IMR-90 (cell line): ENCODE measurements around the gene RBM39. TPM values are rescaled to one million over a fixed set of nuclear protein-coding genes. Genes with fewer than 3 reads are reported as not detected.
A peak's percentile ranks its signal among the peaks of the same experiment; 100 is the strongest.

ENCODE experiments used
- ATAC-seq: fragments of 200-7000 bp; cut with Tn5 transposase; 2 replicates; pipeline ENCODE4 v1.9.1; 2020; ENCODE audit warnings: low read depth, mild to moderate bottlenecking, moderate library complexity
- BruUV-seq: library from RNA; stranded (reverse); fragments of 400-500 nt; replicated peaks from 2 replicates; lab custom pipeline; 2021; lab: Mats Ljungman, UMichigan
- CTCF ChIA-PET: fragments of 300-600 bp; formaldehyde crosslinking; extraction: SDS; loops from one replicate; lab custom pipeline; 2021; ENCODE audit warnings: antibody characterized with exemption; lab: Yijun Ruan, JAX
- POLR2A ChIA-PET: fragments of 300-600 bp; sonication (Branson Sonifier 250); formaldehyde crosslinking; loops from one replicate; lab custom pipeline; 2022; ENCODE audit warnings: antibody characterized with exemption; ENCODE audit not compliant: unreplicated experiment; lab: Charles Lee
- DNase-seq: peaks from one replicate; pipeline ENCODE4 v3.0.0; 2013
- H2AFZ ChIP-seq: replicated peaks from 2 replicates; pipeline ENCODE3; 2013; ENCODE audit warnings: low read length, mild to moderate bottlenecking; ENCODE audit not compliant: poor library complexity
- H2AK5ac ChIP-seq: 2 replicates; pipeline ENCODE4 v1.6.1; 2013; ENCODE audit warnings: low read depth, low read length, inconsistent platforms
- H2AK9ac ChIP-seq: replicated peaks from 2 replicates; pipeline ENCODE3; 2013; ENCODE audit warnings: mild to moderate bottlenecking, low read depth, low read length, moderate library complexity; ENCODE audit not compliant: poor library complexity
- H2BK120ac ChIP-seq: 2 replicates; pipeline ENCODE4 v1.6.1; 2013; ENCODE audit warnings: low read depth, low read length, inconsistent platforms
- H2BK15ac ChIP-seq: 3 replicates; pipeline ENCODE4 v1.6.1; 2013; ENCODE audit warnings: low read depth, low read length, inconsistent platforms
- H2BK20ac ChIP-seq: 2 replicates; pipeline ENCODE4 v1.6.1; 2013; ENCODE audit warnings: low read depth, mild to moderate bottlenecking, inconsistent platforms, low read length, moderate library complexity
- H2BK5ac ChIP-seq: 2 replicates; pipeline ENCODE4 v1.6.1; 2013; ENCODE audit warnings: mild to moderate bottlenecking, low read depth, low read length, inconsistent platforms; ENCODE audit not compliant: poor library complexity, severe bottlenecking
- H3K14ac ChIP-seq: replicated peaks from 2 replicates; pipeline ENCODE4 v1.6.1; 2013; ENCODE audit warnings: low read depth, low read length, inconsistent platforms
- H3K18ac ChIP-seq: 2 replicates; pipeline ENCODE4 v1.6.1; 2013; ENCODE audit warnings: low read depth, low read length, control low read depth
- H3K23ac ChIP-seq: 2 replicates; pipeline ENCODE4 v1.6.1; 2013; ENCODE audit warnings: low read depth, low read length, inconsistent platforms
- H3K27ac ChIP-seq: 2 replicates; pipeline ENCODE4 v1.5.1; 2013; ENCODE audit warnings: mild to moderate bottlenecking, control low read depth, low read length; ENCODE audit not compliant: insufficient read depth
- H3K27me3 ChIP-seq: 2 replicates; pipeline ENCODE4 v1.6.1; 2013; ENCODE audit warnings: low read length; ENCODE audit not compliant: control insufficient read depth, insufficient read depth
- H3K36me3 ChIP-seq: 2 replicates; pipeline ENCODE4 v1.6.1; 2013; ENCODE audit warnings: low read length, mixed read lengths; ENCODE audit not compliant: control insufficient read depth, insufficient read depth
- H3K4ac ChIP-seq: 2 replicates; pipeline ENCODE4 v1.6.1; 2013; ENCODE audit warnings: low read depth, low read length, inconsistent platforms
- H3K4me1 ChIP-seq: 2 replicates; pipeline ENCODE4 v1.6.1; 2013; ENCODE audit warnings: low read length, mixed read lengths; ENCODE audit not compliant: control insufficient read depth, insufficient read depth
- H3K4me2 ChIP-seq: 2 replicates; pipeline ENCODE4 v1.6.1; 2013; ENCODE audit warnings: low read depth, mild to moderate bottlenecking, control low read depth, low read length, moderate library complexity
- H3K4me3 ChIP-seq: 2 replicates; pipeline ENCODE4 v1.5.1; 2013; ENCODE audit warnings: low read depth, mild to moderate bottlenecking, control low read depth, low read length, moderate library complexity; ENCODE audit not compliant: insufficient read depth
- H3K56ac ChIP-seq: 2 replicates; pipeline ENCODE4 v1.6.1; 2013; ENCODE audit warnings: low read length, inconsistent platforms; ENCODE audit not compliant: insufficient read depth; ENCODE audit errors: extremely low read depth
- H3K79me1 ChIP-seq, 2 experiments: 2 replicates each; pipeline ENCODE4 v1.6.1; 2013; ENCODE audit warnings: low read length in 2 of 2, inconsistent platforms in 1 of 2, low read depth in 1 of 2
- H3K9ac ChIP-seq: 2 replicates; pipeline ENCODE4 v1.6.1; 2013; ENCODE audit warnings: low read depth, low read length, control low read depth
- H3K9me1 ChIP-seq: 2 replicates; pipeline ENCODE4 v1.6.1; 2013; ENCODE audit warnings: low read length, inconsistent platforms; ENCODE audit not compliant: insufficient read depth
- H3K9me3 ChIP-seq: 2 replicates; pipeline ENCODE4 v1.6.1; 2013; ENCODE audit warnings: low read length; ENCODE audit not compliant: control insufficient read depth, insufficient read depth
- H4K20me1 ChIP-seq: 2 replicates; pipeline ENCODE4 v1.6.1; 2013; ENCODE audit warnings: low read length, inconsistent platforms; ENCODE audit not compliant: insufficient read depth
- H4K5ac ChIP-seq: 2 replicates; pipeline ENCODE4 v1.6.1; 2013; ENCODE audit warnings: mild to moderate bottlenecking, low read depth, low read length, control low read depth
- H4K8ac ChIP-seq, 2 experiments: 2 replicates each; pipeline ENCODE4 v1.6.1; 2013; ENCODE audit warnings: low read depth in 2 of 2, low read length in 2 of 2, control low read depth in 1 of 2, inconsistent platforms in 1 of 2
- H4K91ac ChIP-seq: 2 replicates; pipeline ENCODE4 v1.6.1; 2013; ENCODE audit warnings: low read depth, low read length, inconsistent platforms; ENCODE audit not compliant: insufficient read depth
- CEBPB ChIP-seq: IDR thresholded peaks from 2 replicates; pipeline ENCODE4 v1.6.1; 2012; ENCODE audit warnings: low read depth, low read length, improper control_type of control experiment
- MAZ ChIP-seq: IDR thresholded peaks from 2 replicates; pipeline ENCODE4 v1.6.1; 2012; ENCODE audit warnings: low read depth, mild to moderate bottlenecking, low read length, improper control_type of control experiment, moderate library complexity, borderline replicate concordance
- POLR2A ChIP-seq: IDR thresholded peaks from 2 replicates; pipeline ENCODE4 v1.6.1; 2012; ENCODE audit warnings: mild to moderate bottlenecking, low read depth, low read length
- WGBS, 2 experiments: methylation state at CpG; one replicate each; pipeline versions ENCODE4 v1.1.5 to v1.1.7; 2013; ENCODE audit warnings: missing lambda C conversion rate in 2 of 2; ENCODE audit not compliant: insufficient read length in 1 of 2; ENCODE audit errors: extremely low coverage in 2 of 2; 5-methylcytosine and 5-hydroxymethylcytosine counted together
- dilution Hi-C: fragments of 300-500 bp; cut with HindIII; formaldehyde crosslinking; loops from one replicate; pipeline ENCODE4 v1.14.3; 2018; ENCODE audit warnings: low sequenced_read_pairs; ENCODE audit not compliant: unreplicated experiment
- in situ Hi-C: fragments of 300-500 bp; cut with MboI; formaldehyde crosslinking; loops from 3 replicates; pipeline ENCODE4 v1.14.3; 2019; ENCODE audit warnings: low sequenced_read_pairs, inconsistent platforms, mixed read lengths
- intact Hi-C: fragments of 100-400 bp; cut with micrococcal nuclease; formaldehyde crosslinking; loops from 2 replicates; pipeline ENCODE4 v1.10.0; 2022
- polyA plus RNA-seq, 3 experiments: library from polyadenylated mRNA; depleted of rRNA; stranded (reverse); fragments of >200 nt; gene quantifications; 2 replicates each; pipeline ENCODE4 v1.2.3, GENCODE V29; 2012; ENCODE audit warnings: low replicate concordance in 1 of 3
- total RNA-seq: library from RNA; depleted of rRNA; stranded (reverse); fragments of >200 nt; gene quantifications from 2 replicates; pipeline ENCODE4 v1.2.3, GENCODE V29; 2012

Gene RBM39
- total and polyA plus RNA-seq, 2 of the 4 experiments (the other 2 are of a cell fraction): 106 to 166 TPM

DNA sequence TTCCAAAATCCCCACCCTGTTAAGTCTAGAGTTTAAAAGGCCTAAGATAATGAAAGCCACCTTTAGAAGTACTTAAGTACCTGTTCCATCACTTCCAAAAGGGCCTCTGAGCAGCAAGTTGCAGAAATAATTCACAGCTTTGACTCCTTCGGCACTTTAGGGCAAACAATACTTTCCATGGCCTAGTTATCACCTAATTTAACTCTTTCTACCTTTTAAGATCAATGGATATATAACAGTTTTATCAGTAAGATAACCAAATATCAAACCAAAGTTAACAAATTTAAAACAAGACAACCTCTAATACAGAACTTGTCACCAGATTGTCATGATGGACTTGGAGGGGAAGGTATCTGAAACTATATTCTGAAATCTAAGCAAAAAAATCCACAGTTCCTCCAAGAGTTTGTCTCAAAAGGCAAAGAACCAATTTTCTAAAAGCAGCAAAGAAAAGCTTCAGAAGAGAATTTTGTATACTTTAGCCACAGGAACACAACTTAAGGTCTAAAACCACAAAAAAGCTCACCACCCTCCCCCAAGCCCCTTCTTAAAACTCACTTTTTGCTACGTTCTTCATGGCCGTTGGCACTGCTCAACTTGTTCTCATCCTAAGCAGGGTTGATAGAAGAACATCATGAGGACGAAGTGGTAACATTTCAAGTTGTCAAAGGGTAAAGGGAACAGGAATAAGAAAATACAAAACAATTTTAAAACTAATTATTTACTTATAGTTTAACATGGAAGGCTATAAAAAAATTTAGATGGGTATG lies 3.5 kb downstream of the RBM39 start:
- no CpG with 5 or more reads among the region's 4 CpGs for WGBS, 2 experiments
- H4K5ac ChIP-seq: no peak overlapping the region
- DNase-seq (no peak), ATAC-seq (no peak)
- no peak overlapping the region for H3K18ac ChIP-seq
- H3K9me1 ChIP-seq: peaks cover 3% of the 10 kb centered on the region
- intact Hi-C loops (no loop called here), in situ Hi-C loops (no loop called here), dilution Hi-C loops (no loop called here)
- H3K27me3 ChIP-seq: no peaks in the 10 kb centered on the region
- H2AK5ac ChIP-seq: no peak overlapping the region
- no peak overlapping the region for H2AFZ ChIP-seq
- H3K79me1 ChIP-seq: peaks cover 0 to 23% of the 10 kb centered on the region in 2 experiments; a peak in 2 of 4 replicates
- H3K27ac ChIP-seq: no peak overlapping the region
- H3K9ac ChIP-seq: no peak overlapping the region
- peak overlapping the region; percentile 23; the same call in 1 of the 2 replicates for H3K4me2 ChIP-seq
- no peaks in the 10 kb centered on the region for H3K9me3 ChIP-seq
- no peak overlapping the region for H2BK5ac ChIP-seq
- no peak overlapping the region for H2BK15ac ChIP-seq
- peaks cover 6% of the 10 kb centered on the region for H3K4me1 ChIP-seq
- H2BK20ac ChIP-seq: no peak overlapping the region
- no peak overlapping the region for H3K56ac ChIP-seq
- H3K4ac ChIP-seq: no peak overlapping the region
- H3K4me3 ChIP-seq: no peak overlapping the region
- peaks cover 78% of the 10 kb centered on the region for H4K20me1 ChIP-seq
- H2AK9ac ChIP-seq: no peak overlapping the region
- H3K23ac ChIP-seq: no peak overlapping the region
- POLR2A ChIA-PET: no interaction called here
- no TSS peak for BruUV-seq
- CTCF ChIA-PET: no interaction called here
- H3K14ac ChIP-seq: no peak overlapping the region; the same call in 1 of the 2 replicates
- H4K8ac ChIP-seq: no peak overlapping the region
- H3K36me3 ChIP-seq: peaks cover 44% of the 10 kb centered on the region
- no peak overlapping the region for H2BK120ac ChIP-seq
- no peak overlapping the region for H4K91ac ChIP-seq
- no peak for TF ChIP-seq CEBPB
- no peak for TF ChIP-seq POLR2A
- no peak for TF ChIP-seq MAZ
